Right lobe of liver (tissue), 4 donors: Measurements from ENCODE around the gene KDM8.

Experiments used
- POLR2A ChIP-seq: fragments of 450-650 bp; IDR thresholded peaks from one replicate; pipeline ENCODE4 v1.6.1; 2017; ENCODE audit warnings: antibody characterized with exemption, mild to moderate bottlenecking
- TF ChIP-seq, protein P1 (sequence below), 4 donors: fragments of 200-600 bp in 3 of 4; fragments of 450-650 bp in 1 of 4; IDR thresholded peaks; one replicate each; pipeline versions ENCODE4 v1.5.1 to v1.8.0; 2016 to 2022; ENCODE audit warnings: antibody characterized with exemption in 4 of 4, mild to moderate bottlenecking in 2 of 4
- donor health status: DM: no; HTN: no; CAD: no.
- donor health status: DM: no; HTN: no; CAD: no.
- donor health status: DM: no; HTN: yes; CAD: no.

DNA sequence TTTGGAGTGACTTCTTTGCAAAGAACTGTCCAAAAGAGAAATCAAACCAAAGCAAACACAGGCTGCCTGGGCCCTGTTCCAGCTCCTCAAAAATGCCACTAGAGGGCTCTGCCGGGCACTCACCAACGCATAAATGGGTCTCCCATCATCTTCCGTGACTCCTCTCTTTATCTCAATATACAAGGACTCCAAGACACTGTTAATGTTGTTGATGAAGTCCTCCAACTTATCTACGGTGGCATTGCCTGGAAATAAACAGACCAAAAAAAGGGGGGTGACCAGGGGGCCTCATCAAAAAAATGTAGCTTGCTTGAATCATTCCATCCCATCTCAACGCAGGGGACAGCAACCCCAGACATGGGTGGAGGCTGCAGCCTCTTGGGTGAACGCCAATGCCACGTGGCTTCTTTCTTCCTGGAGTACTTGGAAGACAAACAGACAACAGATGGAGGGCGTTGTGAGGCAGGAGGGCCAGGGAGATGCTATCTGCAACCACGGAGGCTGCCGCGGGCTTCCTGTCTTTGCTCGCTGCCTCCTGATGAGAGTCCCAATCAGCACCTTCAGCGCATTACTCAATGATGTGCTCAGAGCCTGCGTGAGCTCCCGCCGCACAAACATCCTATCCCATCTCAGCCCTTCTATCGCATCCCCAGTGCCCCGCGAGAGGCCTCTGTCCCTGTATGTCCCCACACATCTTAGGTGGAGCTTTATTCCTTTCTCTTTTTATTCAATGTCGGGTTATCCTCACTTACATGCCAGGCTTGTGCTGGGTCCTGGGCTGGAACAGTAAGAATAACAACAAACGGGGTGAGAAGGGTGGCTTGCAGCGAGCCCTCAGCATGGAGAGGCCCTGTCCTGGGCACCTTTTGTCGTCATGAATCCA lies 32.0 kb downstream of the KDM8 start:
- TF ChIP-seq, protein P1, sequence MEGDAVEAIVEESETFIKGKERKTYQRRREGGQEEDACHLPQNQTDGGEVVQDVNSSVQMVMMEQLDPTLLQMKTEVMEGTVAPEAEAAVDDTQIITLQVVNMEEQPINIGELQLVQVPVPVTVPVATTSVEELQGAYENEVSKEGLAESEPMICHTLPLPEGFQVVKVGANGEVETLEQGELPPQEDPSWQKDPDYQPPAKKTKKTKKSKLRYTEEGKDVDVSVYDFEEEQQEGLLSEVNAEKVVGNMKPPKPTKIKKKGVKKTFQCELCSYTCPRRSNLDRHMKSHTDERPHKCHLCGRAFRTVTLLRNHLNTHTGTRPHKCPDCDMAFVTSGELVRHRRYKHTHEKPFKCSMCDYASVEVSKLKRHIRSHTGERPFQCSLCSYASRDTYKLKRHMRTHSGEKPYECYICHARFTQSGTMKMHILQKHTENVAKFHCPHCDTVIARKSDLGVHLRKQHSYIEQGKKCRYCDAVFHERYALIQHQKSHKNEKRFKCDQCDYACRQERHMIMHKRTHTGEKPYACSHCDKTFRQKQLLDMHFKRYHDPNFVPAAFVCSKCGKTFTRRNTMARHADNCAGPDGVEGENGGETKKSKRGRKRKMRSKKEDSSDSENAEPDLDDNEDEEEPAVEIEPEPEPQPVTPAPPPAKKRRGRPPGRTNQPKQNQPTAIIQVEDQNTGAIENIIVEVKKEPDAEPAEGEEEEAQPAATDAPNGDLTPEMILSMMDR (IDR thresholded peaks at IDR 0.05), result peak; percentile 72 to 90 (median 86)
- no peak for TF ChIP-seq POLR2A
